SK-N-MC (cell line): ENCODE data around the gene DMTF1.

Source experiments
- DNase-seq: peaks from one replicate; pipeline ENCODE4 v3.0.0-alpha.2; 2011; ENCODE audit warnings: low read depth, low spot score
- H3K27ac ChIP-seq: fragments of 200-600 bp; sonication (generic); 2 replicates; pipeline ENCODE4 v1.5.1; 2016; ENCODE audit warnings: mixed run types
- H3K36me3 ChIP-seq: fragments of 200-600 bp; sonication (generic); 2 replicates; pipeline ENCODE4 v1.6.1; 2017; ENCODE audit warnings: antibody characterized with exemption, low read length, mixed read lengths; ENCODE audit not compliant: insufficient read depth
- H3K4me3 ChIP-seq: fragments of 200-600 bp; sonication (generic); 2 replicates; pipeline ENCODE4 v1.5.1; 2016
- H3K9ac ChIP-seq: fragments of 200-600 bp; sonication (generic); 2 replicates; pipeline ENCODE4 v1.8.0; 2017; ENCODE audit warnings: mixed run types, mixed read lengths; ENCODE audit not compliant: insufficient read length
- H3K9me3 ChIP-seq: fragments of 200-600 bp; sonication (generic); 2 replicates; pipeline ENCODE4 v1.6.1; 2017; ENCODE audit warnings: low read depth, mild to moderate bottlenecking, antibody characterized with exemption, low read length, moderate library complexity, mixed read lengths
- EZH2 ChIP-seq: fragments of 200-600 bp; sonication (generic); IDR thresholded peaks from one replicate; pipeline ENCODE4 v1.6.1; 2017; ENCODE audit warnings: antibody characterized with exemption
- FOXP2 ChIP-seq: optimal IDR thresholded peaks from 2 replicates; pipeline ENCODE3; 2011; ENCODE audit warnings: mild to moderate bottlenecking, moderate library complexity; ENCODE audit not compliant: insufficient read depth; ENCODE audit errors: extremely low read length, control extremely low read depth
- POLR2AphosphoS5 ChIP-seq: IDR thresholded peaks from 2 replicates; pipeline ENCODE4 v1.6.1; 2012; ENCODE audit warnings: mild to moderate bottlenecking, low read depth, low read length, borderline replicate concordance

DMTF1 gene

GRCh38 chr7:87219545-87220025 lies 67.3 kb downstream of the DMTF1 start, which contains the start of gene TMEM243:
TSS of gene TMEM243 (minus strand) at chr7:87219732. CDS start at chr7:87219503, 229 bp downstream.
- H3K36me3 ChIP-seq: no peaks in the 10 kb centered on the region
- DNase-seq: no peak
- H3K4me3 ChIP-seq: peak within 1 kb of the TSS; percentile 78
- no peak for TF ChIP-seq EZH2
- TF ChIP-seq FOXP2: peak; percentile 76
- TF ChIP-seq POLR2AphosphoS5: peak; percentile 45
- H3K9ac ChIP-seq: peak within 1 kb of the TSS; percentile 68
- 0 out of 2 replicates have a peak within 1 kb of the TSS, but pooled peaks have one; percentile 1 for H3K27ac ChIP-seq
- H3K9me3 ChIP-seq: no peaks in the 10 kb centered on the region

DNA sequence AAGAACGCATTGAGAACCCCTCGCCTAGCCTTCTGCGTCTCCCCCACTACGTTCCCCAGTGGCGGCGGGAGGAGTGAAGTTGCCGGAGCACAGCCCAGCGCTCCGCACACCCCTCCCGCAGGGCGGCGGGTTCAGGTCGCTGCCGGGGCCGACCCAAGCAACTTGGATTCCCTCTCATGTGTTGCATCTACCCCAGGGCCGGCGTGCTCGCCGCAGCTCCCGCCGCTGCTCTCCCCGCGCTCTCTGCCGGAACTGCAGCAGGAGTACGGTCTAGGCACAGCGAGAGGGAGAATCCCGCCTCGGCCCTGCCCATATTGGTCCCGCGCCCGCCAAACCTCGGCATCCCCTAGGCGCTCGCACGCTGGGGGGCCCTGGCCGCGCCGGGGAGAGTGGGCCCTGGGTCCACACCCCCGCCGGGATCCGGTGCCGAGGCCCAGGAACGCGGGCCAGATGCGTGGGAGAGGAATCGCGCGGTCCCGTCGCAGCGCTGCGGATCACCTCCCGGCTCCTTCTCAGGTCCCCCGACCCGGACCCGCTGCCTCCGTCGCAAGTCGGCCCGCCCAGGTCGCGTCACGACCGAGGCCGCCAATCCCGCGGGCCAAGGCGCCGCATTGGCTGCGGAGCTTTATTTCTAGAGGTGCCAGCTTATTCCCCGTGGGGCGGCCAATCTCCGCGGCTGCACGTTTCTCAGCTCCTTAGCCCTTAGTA lies 67.9 kb downstream of the DMTF1 start:
- DNase-seq: no peak
- TF ChIP-seq POLR2AphosphoS5: peak; percentile 86; the same call in 1 of the 2 replicates
- no peak for TF ChIP-seq EZH2
- TF ChIP-seq FOXP2: no peak

DNA sequence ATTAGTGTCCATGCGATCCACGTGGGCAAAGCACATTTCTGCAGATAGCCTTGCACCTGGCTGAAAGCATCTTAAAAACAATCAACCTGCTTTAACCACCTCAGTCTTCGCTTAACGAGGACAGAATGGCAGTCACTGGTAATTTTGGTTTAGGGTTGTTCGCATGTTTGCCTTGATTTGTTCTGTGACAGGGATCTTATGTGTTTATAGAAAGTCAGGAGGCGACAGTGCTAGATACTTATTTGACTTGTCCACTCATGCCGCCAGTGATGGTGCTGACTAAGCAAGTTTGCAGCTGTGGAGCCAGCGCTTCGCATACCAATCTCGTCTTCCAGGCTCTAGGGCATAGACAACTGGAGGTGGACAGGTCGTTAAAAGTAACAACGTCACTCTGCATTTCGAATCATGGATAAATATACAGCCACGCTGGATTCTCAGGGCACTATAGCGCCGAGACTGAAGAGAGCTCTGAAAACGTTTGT lies 68.5 kb downstream of the DMTF1 start:
- H3K9ac ChIP-seq: no peak overlapping the region
- no peak for DNase-seq

More for the DNA sequence above, 67.9 kb downstream of the DMTF1 start:
- Histone ChIP-seq H3K9ac (peak overlapping the region; percentile 68), H3K27ac (0 out of 2 replicates have a peak overlapping the region, but pooled peaks have one; percentile 1), H3K9me3 (no peaks in the 10 kb centered on the region), H3K4me3 (peak overlapping the region; percentile 78), H3K36me3 (no peaks in the 10 kb centered on the region)

DNA sequence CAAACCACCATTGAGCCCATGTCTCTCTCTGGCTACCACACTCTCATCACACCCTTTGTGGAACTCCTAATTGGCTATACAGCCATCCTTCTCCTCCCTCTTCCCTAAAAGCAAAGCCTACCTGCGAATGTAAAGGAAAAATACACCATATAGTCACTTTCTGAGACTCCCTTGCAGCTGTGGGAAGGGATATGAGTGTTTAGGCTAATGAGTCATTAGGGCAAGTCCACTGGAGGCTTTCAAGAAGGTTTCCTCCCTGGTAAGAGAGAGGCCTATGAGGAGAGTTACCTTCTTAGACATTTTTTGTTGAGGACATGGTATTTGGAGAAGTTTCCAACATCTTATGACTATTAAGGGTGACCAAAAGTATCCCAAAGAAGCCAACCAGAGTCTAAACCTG lies 71.4 kb downstream of the DMTF1 start:
- no peak overlapping the region for H3K4me3 ChIP-seq
- H3K27ac ChIP-seq: no peak overlapping the region
- DNase-seq: no peak
- no peaks in the 10 kb centered on the region for H3K9me3 ChIP-seq
- H3K9ac ChIP-seq: no peak overlapping the region
- TF ChIP-seq EZH2: no peak
- no peak for TF ChIP-seq POLR2AphosphoS5
- TF ChIP-seq FOXP2: no peak
- H3K36me3 ChIP-seq: no peaks in the 10 kb centered on the region

More for the DNA sequence above, 68.5 kb downstream of the DMTF1 start:
- H3K27ac ChIP-seq: no peak overlapping the region
- TF ChIP-seq EZH2 (no peak), POLR2AphosphoS5 (no peak), FOXP2 (no peak)
- no peaks in the 10 kb centered on the region for H3K9me3 ChIP-seq
- no peaks in the 10 kb centered on the region for H3K36me3 ChIP-seq
- peak overlapping the region; percentile 78 for H3K4me3 ChIP-seq

- no peaks in the 10 kb centered on the region for H3K36me3 ChIP-seq
- H3K9ac ChIP-seq: no peak overlapping the region
- TF ChIP-seq POLR2AphosphoS5: no peak
- TF ChIP-seq FOXP2: no peak
- TF ChIP-seq EZH2: no peak
- H3K27ac ChIP-seq: no peak overlapping the region
- H3K9me3 ChIP-seq: no peaks in the 10 kb centered on the region
- no peak for DNase-seq
- H3K4me3 ChIP-seq: no peak overlapping the region
These were observed 73.4 kb downstream of the DMTF1 start for GRCh38 chr7:87225696-87226095.

GRCh38 chr7:87226495-87226894 lies 74.2 kb downstream of the DMTF1 start:
- no peaks in the 10 kb centered on the region for H3K9me3 ChIP-seq
- no peaks in the 10 kb centered on the region for H3K36me3 ChIP-seq
- no peak overlapping the region for H3K9ac ChIP-seq
- H3K27ac ChIP-seq: no peak overlapping the region
- TF ChIP-seq FOXP2 (no peak), POLR2AphosphoS5 (no peak), EZH2 (no peak)
- no peak overlapping the region for H3K4me3 ChIP-seq
- no peak for DNase-seq

DNA sequence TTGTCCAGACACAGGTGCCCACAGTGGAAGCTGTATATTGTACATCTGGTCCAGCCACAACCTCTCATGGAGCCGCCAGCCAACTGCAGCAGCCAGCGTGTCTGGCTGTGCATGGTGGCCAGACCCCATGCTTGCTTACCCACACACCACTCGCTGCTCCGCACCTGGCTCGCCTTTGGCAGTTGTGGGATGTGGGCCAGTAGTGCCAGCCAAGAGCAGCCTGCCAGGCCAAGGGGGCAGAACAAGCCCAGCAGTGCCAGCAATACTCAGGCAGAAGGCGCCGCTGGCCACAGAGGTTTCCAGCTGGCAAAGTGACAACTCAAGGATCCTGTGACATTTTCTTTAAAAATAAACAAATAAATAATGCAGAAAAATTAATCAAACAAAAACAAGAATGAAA lies 79.0 kb downstream of the DMTF1 start:
- no peak for TF ChIP-seq FOXP2
- no peak for TF ChIP-seq EZH2
- TF ChIP-seq POLR2AphosphoS5: no peak
- Histone ChIP-seq H3K27ac (no peak overlapping the region), H3K9ac (no peak overlapping the region), H3K4me3 (no peak overlapping the region), H3K36me3 (no peaks in the 10 kb centered on the region), H3K9me3 (no peaks in the 10 kb centered on the region)
- DNase-seq: no peak

DNA sequence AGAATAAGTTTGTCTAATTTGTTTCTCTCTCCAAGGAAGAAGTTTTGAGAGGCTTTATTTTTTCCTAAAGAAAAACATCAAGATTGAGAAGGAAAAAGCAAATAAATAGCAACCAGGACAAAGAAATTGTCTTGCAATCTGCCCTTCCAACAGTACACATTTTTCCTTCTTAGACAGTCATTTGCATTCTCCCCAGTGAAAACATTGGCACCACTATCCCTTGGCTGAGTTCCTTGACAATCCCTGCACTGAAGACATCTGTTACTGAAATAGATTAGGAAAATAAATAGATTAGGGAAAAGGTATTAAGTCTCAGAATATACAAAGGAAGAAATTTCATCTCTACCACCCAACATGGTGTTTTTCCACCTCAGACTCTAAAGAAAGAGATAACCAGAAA lies 79.5 kb downstream of the DMTF1 start:
- no peak overlapping the region for H3K27ac ChIP-seq
- H3K9me3 ChIP-seq: no peaks in the 10 kb centered on the region
- H3K4me3 ChIP-seq: no peak overlapping the region
- DNase-seq: no peak
- TF ChIP-seq EZH2: no peak
- TF ChIP-seq POLR2AphosphoS5: no peak
- TF ChIP-seq FOXP2: no peak
- no peak overlapping the region for H3K9ac ChIP-seq
- no peaks in the 10 kb centered on the region for H3K36me3 ChIP-seq
